ENCODE data around the gene WDR33. TPM values are rescaled to one million over a fixed set of nuclear protein-coding genes. Genes with fewer than 3 reads are reported as not detected.

Gene WDR33
- total and polyA plus RNA-seq, 9 of the 15 experiments (the other 6 are each of a cell fraction or from before 2014, with no cell fraction given), result 24.2 to 57.4 (median 38.4) TPM

- H4K20me1 ChIP-seq (replicated peaks; ENCODE audit: control insufficient read depth, insufficient read depth, low read length), result peaks cover 5% of the 10 kb centered on the region
- DNase-seq (ENCODE audit: extremely low read depth in 1 of 4, low spot score in 3 of 4) (no peak), FAIRE-seq (no peak), ATAC-seq (no peak)
- WGBS (ENCODE audit: insufficient coverage, low coverage, missing lambda C conversion rate), result 27% methylated on average over 17 of the region's 20 CpGs
- POLR2A ChIA-PET, result no interaction called here
- H3K9me1 ChIP-seq (ENCODE audit: control insufficient read depth, insufficient read depth, low read length), result no peaks in the 10 kb centered on the region
- H3K4me3 ChIP-seq, result no peak overlapping the region
- H3K9ac ChIP-seq (ENCODE audit: insufficient read depth in 1 of 2, low read depth in 2 of 2, low read length in 2 of 2), result no peak overlapping the region
- TF ChIP-seq PCBP1 (IDR thresholded peaks at IDR 0.05; ENCODE audit: low read depth, low read length, poor library complexity, severe bottlenecking), result no peak
- 0 out of 2 replicates have a peak, but pooled peaks have one; percentile 31 for TF ChIP-seq ATF3 (IDR thresholded peaks at IDR 0.05)
- no peak for TF ChIP-seq ATF3 (CRISPR knock-in tag; conservative IDR thresholded peaks at IDR 0.05)
- no peak for TF ChIP-seq ZBTB9 (CRISPR knock-in tag; IDR thresholded peaks at IDR 0.05)
- 0 out of 2 replicates have a peak, but pooled peaks have one; percentile 27 for TF ChIP-seq CEBPG (CRISPR knock-in tag; IDR thresholded peaks at IDR 0.05)
- peak in 1 of 2 experiments; percentile 45; a peak in 1 of 4 replicates for TF ChIP-seq CEBPG (tag; conservative IDR thresholded peaks at IDR 0.05 in 1 of 2, IDR thresholded peaks at IDR 0.05 in 1 of 2)
- no peak overlapping the region for H2AFZ ChIP-seq (ENCODE audit: low read depth, low read length)
- BruUV-seq (replicated peaks), result no TSS peak
- in situ Hi-C loops (cut with MboI), result no loop called here
- H3K4me2 ChIP-seq (ENCODE audit: insufficient read depth, low read length), result no peak overlapping the region
- no peak overlapping the region for H3K27ac ChIP-seq (ENCODE audit: extremely low read depth, low read depth, low read length)
- peaks cover 2 to 12% of the 10 kb centered on the region in 2 experiments; a peak in 3 of 5 replicates for H3K4me1 ChIP-seq (replicated peaks in 1 of 2; ENCODE audit: control insufficient read depth in 2 of 2, insufficient read depth in 2 of 2, low read length in 2 of 2)
- no peaks in the 10 kb centered on the region for H3K79me2 ChIP-seq (ENCODE audit: control insufficient read depth, insufficient read depth, low read length)
- intact Hi-C loops (cut with micrococcal nuclease), result no loop called here
- H3K36me3 ChIP-seq (ENCODE audit: control insufficient read depth, insufficient read depth, low read length), result no peaks in the 10 kb centered on the region
- H3K9me3 ChIP-seq (replicated peaks; ENCODE audit: control insufficient read depth, insufficient read depth, low read depth, low read length), result no peaks in the 10 kb centered on the region; the same call in 1 of the 2 replicates
- peaks cover 39 to 69% of the 10 kb centered on the region in 2 experiments for H3K27me3 ChIP-seq (ENCODE audit: control insufficient read depth in 2 of 2, insufficient read depth in 2 of 2, low read length in 2 of 2)
- CTCF ChIA-PET (ENCODE audit: low intra/inter-chr PET ratio), result no interaction called here
Measured at GRCh38 chr2:127658641-127659407, 152.1 kb downstream of the WDR33 start.
